Astrocyte of the spinal cord (primary cell): ENCODE measurements around the gene TTF1.

Experiments
- DNase-seq: peaks from one replicate; pipeline ENCODE4 v3.0.0; 2011; ENCODE audit warnings: low read depth, low spot score
- H3K4me3 ChIP-seq: 2 replicates; pipeline ENCODE4 v1.5.1; 2011; ENCODE audit warnings: low read depth, mild to moderate bottlenecking, low read length, moderate library complexity
- CTCF ChIP-seq: IDR thresholded peaks from 2 replicates; pipeline ENCODE4 v1.5.1; 2012; ENCODE audit warnings: low read depth, mild to moderate bottlenecking, low read length, inconsistent platforms
- in situ Hi-C: cut with HindIII; loops from 2 replicates; pipeline ENCODE4 v1.10.0; 2017; ENCODE audit warnings: low sequenced_read_pairs

The TTF1 gene

GRCh38 chr9:132415181-132415580, 8.5 kb upstream of the TTF1 start:
- DNase-seq: no peak
- no peak overlapping the region for H3K4me3 ChIP-seq
- no peak for TF ChIP-seq CTCF
- in situ Hi-C loops: no loop called here

- no peak for TF ChIP-seq CTCF
- in situ Hi-C loops: no loop called here
- H3K4me3 ChIP-seq: no peak overlapping the region
- DNase-seq: no peak
Measured at GRCh38 chr9:132414731-132415130, 8.1 kb upstream of the TTF1 start.

GRCh38 chr9:132413926-132414325, 7.3 kb upstream of the TTF1 start:
- TF ChIP-seq CTCF: no peak
- no peak for DNase-seq
- H3K4me3 ChIP-seq: no peak overlapping the region
- in situ Hi-C loops: no loop called here

- in situ Hi-C loops: no loop called here
- TF ChIP-seq CTCF: peak; percentile 72
- no peak for DNase-seq
- H3K4me3 ChIP-seq: no peak overlapping the region
Measured at GRCh38 chr9:132412089-132412488, 5.4 kb upstream of the TTF1 start.

- TF ChIP-seq CTCF: peak; percentile 56
- no peak overlapping the region for H3K4me3 ChIP-seq
- in situ Hi-C loops: no loop called here
- DNase-seq: peak; percentile 21
Measured at GRCh38 chr9:132411091-132411508, 4.5 kb upstream of the TTF1 start.

GRCh38 chr9:132410642-132411041, 4.0 kb upstream of the TTF1 start:
- in situ Hi-C loops: no loop called here
- no peak overlapping the region for H3K4me3 ChIP-seq
- no peak for TF ChIP-seq CTCF
- DNase-seq: no peak
